IMR-90 (cell line): ENCODE measurements around the gene HSPD1. TPM values are rescaled to one million over a fixed set of nuclear protein-coding genes. Genes with fewer than 3 reads are reported as not detected.

ENCODE experiments used
- ATAC-seq: fragments of 200-7000 bp; cut with Tn5 transposase; 2 replicates; pipeline ENCODE4 v1.9.1; 2020; ENCODE audit warnings: low read depth, mild to moderate bottlenecking, moderate library complexity
- BruUV-seq: library from RNA; stranded (reverse); fragments of 400-500 nt; replicated peaks from 2 replicates; lab custom pipeline; 2021; lab: Mats Ljungman, UMichigan
- CTCF ChIA-PET: fragments of 300-600 bp; formaldehyde crosslinking; extraction: SDS; loops from one replicate; lab custom pipeline; 2021; ENCODE audit warnings: antibody characterized with exemption; lab: Yijun Ruan, JAX
- POLR2A ChIA-PET: fragments of 300-600 bp; sonication (Branson Sonifier 250); formaldehyde crosslinking; loops from one replicate; lab custom pipeline; 2022; ENCODE audit warnings: antibody characterized with exemption; ENCODE audit not compliant: unreplicated experiment; lab: Charles Lee
- DNase-seq: peaks from one replicate; pipeline ENCODE4 v3.0.0; 2013
- H2AFZ ChIP-seq: replicated peaks from 2 replicates; pipeline ENCODE3; 2013; ENCODE audit warnings: low read length, mild to moderate bottlenecking; ENCODE audit not compliant: poor library complexity
- H2AK5ac ChIP-seq: 2 replicates; pipeline ENCODE4 v1.6.1; 2013; ENCODE audit warnings: low read depth, low read length, inconsistent platforms
- H2AK9ac ChIP-seq: replicated peaks from 2 replicates; pipeline ENCODE3; 2013; ENCODE audit warnings: mild to moderate bottlenecking, low read depth, low read length, moderate library complexity; ENCODE audit not compliant: poor library complexity
- H2BK120ac ChIP-seq: 2 replicates; pipeline ENCODE4 v1.6.1; 2013; ENCODE audit warnings: low read depth, low read length, inconsistent platforms
- H2BK15ac ChIP-seq: 3 replicates; pipeline ENCODE4 v1.6.1; 2013; ENCODE audit warnings: low read depth, low read length, inconsistent platforms
- H2BK20ac ChIP-seq: 2 replicates; pipeline ENCODE4 v1.6.1; 2013; ENCODE audit warnings: low read depth, mild to moderate bottlenecking, inconsistent platforms, low read length, moderate library complexity
- H2BK5ac ChIP-seq: 2 replicates; pipeline ENCODE4 v1.6.1; 2013; ENCODE audit warnings: mild to moderate bottlenecking, low read depth, low read length, inconsistent platforms; ENCODE audit not compliant: poor library complexity, severe bottlenecking
- H3K14ac ChIP-seq: replicated peaks from 2 replicates; pipeline ENCODE4 v1.6.1; 2013; ENCODE audit warnings: low read depth, low read length, inconsistent platforms
- H3K18ac ChIP-seq: 2 replicates; pipeline ENCODE4 v1.6.1; 2013; ENCODE audit warnings: low read depth, low read length, control low read depth
- H3K23ac ChIP-seq: 2 replicates; pipeline ENCODE4 v1.6.1; 2013; ENCODE audit warnings: low read depth, low read length, inconsistent platforms
- H3K27ac ChIP-seq: 2 replicates; pipeline ENCODE4 v1.5.1; 2013; ENCODE audit warnings: mild to moderate bottlenecking, control low read depth, low read length; ENCODE audit not compliant: insufficient read depth
- H3K27me3 ChIP-seq: 2 replicates; pipeline ENCODE4 v1.6.1; 2013; ENCODE audit warnings: low read length; ENCODE audit not compliant: control insufficient read depth, insufficient read depth
- H3K36me3 ChIP-seq: 2 replicates; pipeline ENCODE4 v1.6.1; 2013; ENCODE audit warnings: low read length, mixed read lengths; ENCODE audit not compliant: control insufficient read depth, insufficient read depth
- H3K4ac ChIP-seq: 2 replicates; pipeline ENCODE4 v1.6.1; 2013; ENCODE audit warnings: low read depth, low read length, inconsistent platforms
- H3K4me1 ChIP-seq: 2 replicates; pipeline ENCODE4 v1.6.1; 2013; ENCODE audit warnings: low read length, mixed read lengths; ENCODE audit not compliant: control insufficient read depth, insufficient read depth
- H3K4me2 ChIP-seq: 2 replicates; pipeline ENCODE4 v1.6.1; 2013; ENCODE audit warnings: low read depth, mild to moderate bottlenecking, control low read depth, low read length, moderate library complexity
- H3K4me3 ChIP-seq: 2 replicates; pipeline ENCODE4 v1.5.1; 2013; ENCODE audit warnings: low read depth, mild to moderate bottlenecking, control low read depth, low read length, moderate library complexity; ENCODE audit not compliant: insufficient read depth
- H3K56ac ChIP-seq: 2 replicates; pipeline ENCODE4 v1.6.1; 2013; ENCODE audit warnings: low read length, inconsistent platforms; ENCODE audit not compliant: insufficient read depth; ENCODE audit errors: extremely low read depth
- H3K79me1 ChIP-seq, 2 experiments: 2 replicates each; pipeline ENCODE4 v1.6.1; 2013; ENCODE audit warnings: low read length in 2 of 2, inconsistent platforms in 1 of 2, low read depth in 1 of 2
- H3K9ac ChIP-seq: 2 replicates; pipeline ENCODE4 v1.6.1; 2013; ENCODE audit warnings: low read depth, low read length, control low read depth
- H3K9me1 ChIP-seq: 2 replicates; pipeline ENCODE4 v1.6.1; 2013; ENCODE audit warnings: low read length, inconsistent platforms; ENCODE audit not compliant: insufficient read depth
- H3K9me3 ChIP-seq: 2 replicates; pipeline ENCODE4 v1.6.1; 2013; ENCODE audit warnings: low read length; ENCODE audit not compliant: control insufficient read depth, insufficient read depth
- H4K20me1 ChIP-seq: 2 replicates; pipeline ENCODE4 v1.6.1; 2013; ENCODE audit warnings: low read length, inconsistent platforms; ENCODE audit not compliant: insufficient read depth
- H4K5ac ChIP-seq: 2 replicates; pipeline ENCODE4 v1.6.1; 2013; ENCODE audit warnings: mild to moderate bottlenecking, low read depth, low read length, control low read depth
- H4K8ac ChIP-seq, 2 experiments: 2 replicates each; pipeline ENCODE4 v1.6.1; 2013; ENCODE audit warnings: low read depth in 2 of 2, low read length in 2 of 2, control low read depth in 1 of 2, inconsistent platforms in 1 of 2
- H4K91ac ChIP-seq: 2 replicates; pipeline ENCODE4 v1.6.1; 2013; ENCODE audit warnings: low read depth, low read length, inconsistent platforms; ENCODE audit not compliant: insufficient read depth
- MAFK ChIP-seq: IDR thresholded peaks from 2 replicates; pipeline ENCODE4 v1.6.1; 2012; ENCODE audit warnings: low read depth, low read length, improper control_type of control experiment
- POLR2A ChIP-seq: IDR thresholded peaks from 2 replicates; pipeline ENCODE4 v1.6.1; 2012; ENCODE audit warnings: mild to moderate bottlenecking, low read depth, low read length
- WGBS, 2 experiments: methylation state at CpG; one replicate each; pipeline versions ENCODE4 v1.1.5 to v1.1.7; 2013; ENCODE audit warnings: missing lambda C conversion rate in 2 of 2; ENCODE audit not compliant: insufficient read length in 1 of 2; ENCODE audit errors: extremely low coverage in 2 of 2; 5-methylcytosine and 5-hydroxymethylcytosine counted together
- dilution Hi-C: fragments of 300-500 bp; cut with HindIII; formaldehyde crosslinking; loops from one replicate; pipeline ENCODE4 v1.14.3; 2018; ENCODE audit warnings: low sequenced_read_pairs; ENCODE audit not compliant: unreplicated experiment
- in situ Hi-C: fragments of 300-500 bp; cut with MboI; formaldehyde crosslinking; loops from 3 replicates; pipeline ENCODE4 v1.14.3; 2019; ENCODE audit warnings: low sequenced_read_pairs, inconsistent platforms, mixed read lengths
- intact Hi-C: fragments of 100-400 bp; cut with micrococcal nuclease; formaldehyde crosslinking; loops from 2 replicates; pipeline ENCODE4 v1.10.0; 2022
- polyA plus RNA-seq, 3 experiments: library from polyadenylated mRNA; depleted of rRNA; stranded (reverse); fragments of >200 nt; gene quantifications; 2 replicates each; pipeline ENCODE4 v1.2.3, GENCODE V29; 2012; ENCODE audit warnings: low replicate concordance in 1 of 3
- total RNA-seq: library from RNA; depleted of rRNA; stranded (reverse); fragments of >200 nt; gene quantifications from 2 replicates; pipeline ENCODE4 v1.2.3, GENCODE V29; 2012

The HSPD1 gene
- total and polyA plus RNA-seq, 2 of the 4 experiments (the other 2 are of a cell fraction): 171 TPM

DNA sequence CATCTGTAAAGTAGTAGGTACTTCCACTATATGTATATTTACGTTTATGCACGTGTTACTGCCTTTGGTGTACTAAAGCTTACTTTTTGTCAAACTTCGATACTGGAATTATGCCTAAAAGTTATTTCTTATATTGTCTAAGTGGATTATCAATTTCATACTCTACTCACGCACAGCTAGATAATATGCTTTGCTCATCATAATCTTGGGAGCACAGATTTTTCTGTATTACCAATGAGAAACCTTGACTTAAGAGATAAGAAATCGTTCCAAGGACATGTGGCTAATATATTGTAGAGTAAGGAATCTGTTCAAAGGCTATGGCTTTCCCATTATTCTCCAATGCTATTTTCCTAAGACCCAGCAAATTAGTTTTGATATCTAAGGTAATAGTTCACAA is 7.0 kb upstream of the HSPD1 start:
- Histone ChIP-seq H2AK9ac (no peak overlapping the region), H3K27me3 (no peaks in the 10 kb centered on the region), H3K4me1 (no peaks in the 10 kb centered on the region), H3K14ac (no peak overlapping the region), H3K56ac (no peak overlapping the region), H4K5ac (no peak overlapping the region), H3K9me1 (0 out of 2 replicates have a peak, but pooled peaks cover 3% of the 10 kb centered on the region), H2BK5ac (no peak overlapping the region), H3K23ac (no peak overlapping the region), H3K9ac (no peak overlapping the region), H3K9me3 (no peaks in the 10 kb centered on the region), H3K18ac (no peak overlapping the region), H3K4me3 (no peak overlapping the region), H2AK5ac (no peak overlapping the region), H3K79me1 (peaks cover 7 to 22% of the 10 kb centered on the region in 2 experiments; a peak in 3 of 4 replicates), H2BK20ac (no peak overlapping the region), H2AFZ (no peak overlapping the region), H4K8ac (no peak overlapping the region), H2BK120ac (no peak overlapping the region), H3K4me2 (no peak overlapping the region), H4K20me1 (peaks cover 12% of the 10 kb centered on the region; the same call in 1 of the 2 replicates), H3K27ac (no peak overlapping the region), H3K36me3 (peaks cover 9% of the 10 kb centered on the region), H2BK15ac (no peak overlapping the region), H3K4ac (no peak overlapping the region), H4K91ac (no peak overlapping the region)
- intact Hi-C loops (no loop called here), dilution Hi-C loops (no loop called here), in situ Hi-C loops (loop anchor here (10.0 kb wide), 1 partner anchor 268 kb away; no protein-coding TSS in a partner anchor)
- ChIA-PET POLR2A (no interaction called here), CTCF (no interaction called here)
- no TSS peak for BruUV-seq
- TF ChIP-seq POLR2A (no peak), MAFK (peak; percentile 65)
- DNase-seq: no peak
- no CpG with 5 or more reads among the region's 5 CpGs for WGBS, 2 experiments
- no peak for ATAC-seq
